GM19043 (cell line): ENCODE results near the gene RFX2.

ENCODE experiments used
- ATAC-seq: cut with Tn5 transposase; IDR thresholded peaks from one replicate; pipeline ENCODE4 v1.9.1; 2021; ENCODE audit warnings: low read depth; ENCODE audit not compliant: unreplicated experiment

The RFX2 gene

DNA sequence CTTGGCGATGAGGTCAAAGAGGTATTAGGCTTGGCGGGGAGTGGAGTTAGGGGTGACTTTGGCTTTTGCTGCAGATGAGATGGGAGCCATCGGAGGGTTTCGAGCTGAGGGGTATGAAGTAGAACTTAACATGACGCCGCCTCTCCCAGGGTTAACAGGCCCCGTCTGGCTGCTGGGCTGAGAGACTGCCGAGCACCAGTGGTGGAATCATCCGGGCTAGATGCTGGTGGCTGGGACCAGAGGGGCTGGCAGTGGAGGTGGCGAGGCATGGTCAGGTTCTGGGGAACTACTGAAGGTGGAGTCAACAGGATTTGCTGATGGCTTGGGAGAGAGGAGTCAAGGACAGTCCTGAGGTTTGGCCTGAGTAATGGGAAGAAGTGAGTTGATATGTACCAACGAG lies 4.9 kb downstream of the RFX2 start:
- no peak for ATAC-seq

GRCh38 chr19:6103894-6104293 lies 6.4 kb downstream of the RFX2 start:
- ATAC-seq = no peak

DNA sequence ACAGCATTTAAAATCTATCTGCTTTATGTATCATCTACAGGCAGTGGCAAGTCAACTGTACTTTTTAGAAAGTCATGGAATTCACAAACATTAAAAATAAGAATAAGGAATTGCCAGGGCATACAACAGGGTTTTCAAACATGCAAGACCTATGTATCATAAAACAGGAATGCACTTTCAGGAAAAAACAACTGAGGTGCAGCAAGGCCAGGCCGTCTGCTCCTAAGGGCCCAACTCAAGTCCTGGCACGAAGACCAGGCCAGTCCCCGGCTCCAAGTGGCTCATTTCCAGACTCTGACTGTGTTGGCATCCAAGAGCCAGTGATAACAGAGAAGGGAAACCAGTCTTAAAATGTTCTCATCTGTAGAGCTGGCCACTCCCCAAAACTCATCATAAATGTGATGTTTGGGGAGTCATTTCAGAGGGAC lies 7.1 kb downstream of the RFX2 start:
- ATAC-seq = no peak

GRCh38 chr19:6101991-6102390 lies 8.3 kb downstream of the RFX2 start:
- no peak for ATAC-seq

GRCh38 chr19:6101291-6101825 lies 8.9 kb downstream of the RFX2 start:
- ATAC-seq = no peak

DNA sequence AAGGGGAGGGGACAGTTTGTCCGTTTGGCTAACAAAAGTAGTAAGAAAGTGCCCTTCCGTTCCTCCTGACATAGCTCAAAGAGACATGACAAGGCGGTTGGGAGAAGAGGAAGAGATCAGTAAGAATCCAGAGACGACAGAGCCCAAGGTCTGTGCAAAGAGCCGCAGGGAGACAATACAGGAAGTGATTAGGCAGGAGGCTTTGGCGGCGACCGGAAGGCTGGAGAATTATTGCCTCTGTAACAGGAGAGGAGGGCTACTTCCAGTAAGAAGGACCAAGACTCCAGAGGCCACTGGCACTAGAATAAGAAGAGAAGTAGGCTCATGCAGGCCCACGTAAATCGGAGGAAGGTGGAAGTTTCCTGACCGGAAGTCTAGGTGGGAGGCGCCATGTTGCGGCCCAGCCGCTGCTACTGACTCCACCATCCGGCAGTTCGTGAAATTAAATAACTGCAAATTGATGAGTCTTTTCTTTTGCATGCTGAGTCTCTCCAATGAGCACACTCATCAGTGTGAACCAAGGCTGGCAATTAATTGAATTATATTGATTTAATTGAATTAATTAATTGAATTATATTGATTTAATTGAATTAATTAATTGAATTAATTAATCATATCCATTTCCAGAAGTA lies 9.9 kb downstream of the RFX2 start:
- no peak for ATAC-seq

DNA sequence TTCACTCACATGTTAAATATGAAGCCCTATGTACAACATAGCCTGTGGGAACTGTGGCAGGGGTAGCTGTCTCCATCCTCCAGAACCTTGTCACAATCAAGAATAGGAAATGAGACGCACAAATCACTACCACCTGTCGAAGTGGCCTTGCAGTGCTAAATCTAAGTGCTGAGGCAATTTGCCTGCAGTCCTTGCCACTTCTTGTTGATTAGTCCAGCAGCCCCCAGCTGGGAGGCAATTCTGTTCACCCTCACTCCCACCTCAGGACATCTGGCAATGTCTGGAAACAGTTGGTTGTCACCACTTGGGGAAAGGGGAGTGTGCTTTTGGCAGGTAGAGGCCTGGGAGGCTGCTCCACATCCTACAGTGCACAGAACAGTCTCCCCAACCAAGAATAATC lies 10.7 kb downstream of the RFX2 start:
- ATAC-seq = no peak

DNA sequence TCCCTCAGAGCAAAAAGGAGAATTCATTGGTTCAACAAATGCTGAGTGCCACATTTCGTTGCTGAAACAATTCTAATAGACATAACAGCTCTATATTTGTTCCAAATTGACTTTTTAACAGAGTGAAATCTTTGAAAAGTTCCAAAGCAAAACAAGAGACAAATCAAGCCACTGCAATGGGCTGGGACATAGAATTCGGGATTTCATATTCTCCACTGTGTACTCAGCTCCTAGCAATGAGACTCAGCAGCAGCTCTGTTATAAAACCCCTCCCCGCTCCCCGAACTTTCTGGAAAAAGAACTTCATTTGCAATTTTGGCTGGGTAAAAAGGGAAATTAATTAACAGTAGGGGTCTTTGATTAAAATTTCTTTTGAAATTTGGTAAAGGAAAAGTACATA lies 11.3 kb downstream of the RFX2 start:
- no peak for ATAC-seq

DNA sequence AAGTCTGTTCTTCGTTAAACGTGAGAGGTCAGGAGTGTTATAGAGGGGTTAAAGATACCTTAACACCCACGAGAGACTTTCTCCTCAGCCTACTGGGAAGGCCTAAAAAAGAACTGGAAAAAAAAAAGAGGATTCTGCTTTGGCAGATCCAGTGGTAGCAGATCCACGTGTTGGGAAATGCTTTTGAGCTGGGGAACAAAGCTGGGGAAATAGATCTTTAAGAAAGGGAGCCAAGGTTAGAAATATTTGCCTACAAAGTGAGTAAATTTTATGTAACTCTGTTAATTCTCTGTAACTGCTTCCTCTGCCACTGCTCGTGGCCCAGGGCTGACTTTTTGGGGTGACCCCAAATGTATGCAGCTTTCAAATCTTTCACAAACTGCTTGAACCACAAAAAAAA lies 11.7 kb downstream of the RFX2 start:
- ATAC-seq = no peak

DNA sequence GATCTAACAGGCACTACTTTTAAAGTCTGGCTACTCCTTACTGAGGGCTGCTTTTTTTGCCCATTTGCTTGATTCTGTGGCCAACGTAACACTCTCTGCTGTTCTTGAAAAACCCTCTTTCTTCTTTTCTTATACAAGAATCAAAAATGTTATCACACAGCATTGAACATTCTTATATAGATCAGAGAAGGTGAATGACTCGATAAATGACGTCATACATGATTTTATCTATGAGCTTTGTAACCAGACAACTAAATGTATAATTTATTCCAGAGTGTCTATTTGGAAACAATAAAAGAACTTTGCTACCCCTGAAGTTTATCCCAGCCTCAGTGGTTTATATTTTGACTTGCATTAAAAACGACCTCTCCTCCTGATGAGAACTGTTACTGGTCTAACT lies 12.4 kb downstream of the RFX2 start:
- no peak for ATAC-seq

DNA sequence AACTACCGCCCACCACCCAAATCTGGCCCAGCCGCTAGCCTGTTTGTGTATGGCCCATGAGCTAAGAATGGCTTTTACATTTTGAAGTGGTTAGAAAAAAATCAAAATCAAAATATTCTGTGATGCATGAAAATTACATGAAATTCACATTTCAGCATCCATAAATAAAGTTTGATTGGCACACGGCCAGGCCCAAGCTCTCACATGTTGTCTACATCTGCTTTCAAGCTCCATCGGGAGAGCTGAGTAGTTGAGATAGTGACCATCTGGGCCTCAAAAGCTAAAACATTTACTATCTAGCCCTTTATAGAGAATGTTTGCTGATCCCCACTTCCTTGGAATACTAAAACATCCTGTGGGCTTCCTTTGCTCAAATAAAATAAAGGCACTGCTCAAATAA lies 14.5 kb downstream of the RFX2 start:
- no peak for ATAC-seq

DNA sequence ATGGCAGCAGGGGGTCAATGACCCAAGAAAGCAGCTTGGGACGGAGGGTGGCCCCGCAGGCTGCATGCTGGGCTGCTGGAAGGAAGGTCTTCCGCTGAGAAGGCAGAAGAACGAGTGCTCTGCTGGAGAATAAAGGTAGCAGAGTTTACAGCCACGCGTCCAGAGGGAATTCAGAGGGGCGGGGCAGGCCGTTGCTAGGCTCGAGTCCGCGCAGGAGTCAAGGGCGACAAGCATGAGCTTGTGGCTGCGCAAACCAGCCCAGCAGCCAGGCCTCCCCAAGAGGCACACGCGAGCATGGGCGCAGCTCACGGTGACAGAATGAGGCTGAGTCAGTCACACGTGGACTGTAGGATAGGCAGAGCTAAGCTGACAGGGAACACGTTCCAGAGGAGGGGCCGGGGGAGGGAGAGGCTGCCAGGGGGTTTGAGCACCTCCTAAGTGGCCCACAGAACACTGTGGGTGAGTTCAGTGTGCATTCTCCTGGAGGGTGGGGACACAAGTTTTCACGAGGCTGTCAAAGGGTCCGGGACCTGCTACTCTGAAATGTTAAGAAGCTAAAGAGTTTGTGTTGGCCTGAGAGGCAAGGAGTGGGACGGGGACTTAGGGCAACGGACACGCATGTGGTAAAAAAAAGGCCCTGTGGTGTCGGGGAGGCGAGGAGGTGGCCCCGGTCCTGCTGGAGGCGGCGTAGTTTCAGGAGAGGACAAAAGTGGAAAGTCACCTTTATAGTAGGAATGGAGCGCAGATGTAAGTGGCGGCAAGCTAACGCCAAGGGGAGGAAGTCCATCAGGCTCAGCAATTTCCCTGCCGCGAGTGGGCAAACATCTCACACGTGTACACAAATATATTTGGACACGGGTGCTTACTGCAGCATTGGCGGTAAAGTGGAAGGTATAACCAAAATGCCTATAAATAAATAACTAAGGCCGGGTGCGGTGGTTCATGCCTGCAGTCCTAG lies 17.7 kb downstream of the RFX2 start:
- no peak for ATAC-seq

DNA sequence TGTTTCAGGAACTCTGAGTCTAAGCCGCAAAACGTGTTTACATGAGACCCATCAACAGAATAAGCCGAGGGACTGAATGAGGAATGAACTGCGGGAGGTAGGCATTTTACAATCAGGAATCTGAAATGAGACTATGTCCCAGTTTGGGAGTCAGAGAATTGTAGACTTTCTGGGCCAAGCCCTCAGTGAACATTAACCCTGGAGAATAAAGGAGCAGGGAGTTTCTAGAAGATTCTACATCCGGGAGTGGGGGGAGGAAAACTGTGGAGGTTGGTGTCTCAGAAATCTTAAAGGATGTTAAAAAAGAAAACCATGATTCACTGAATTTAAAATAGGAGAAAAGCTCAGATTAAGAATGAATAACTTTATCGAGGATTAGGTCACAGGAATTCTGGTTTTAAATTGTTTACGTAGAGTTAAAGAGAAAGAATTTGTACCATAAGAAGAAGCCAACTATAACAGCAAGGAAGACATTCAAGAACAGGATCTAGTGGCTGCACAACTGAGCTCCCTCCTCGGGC lies 18.5 kb downstream of the RFX2 start:
- no peak for ATAC-seq

- no peak for ATAC-seq
These were observed 19.7 kb downstream of the RFX2 start for GRCh38 chr19:6090634-6091033.

DNA sequence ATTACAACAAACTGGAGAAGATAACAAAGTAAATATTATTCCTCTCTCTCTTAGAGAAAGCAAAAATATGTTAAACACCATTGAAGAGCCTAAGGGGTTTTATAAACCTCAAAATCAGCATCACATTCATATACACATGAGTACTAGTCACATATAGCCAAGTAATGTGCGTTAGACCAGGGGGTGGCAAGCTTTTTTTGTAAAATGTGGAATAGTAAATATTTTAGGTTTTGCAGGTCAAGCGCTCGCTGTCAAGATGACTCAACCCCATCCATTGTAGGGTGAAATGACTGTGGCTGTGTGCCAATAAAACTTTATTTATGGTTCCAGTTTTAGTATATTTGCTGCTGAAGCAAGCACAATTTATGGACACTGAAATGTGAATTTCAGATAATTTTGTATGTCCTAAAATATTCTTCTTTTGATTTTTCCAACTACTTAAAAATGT lies 21.7 kb downstream of the RFX2 start:
- no peak for ATAC-seq

DNA sequence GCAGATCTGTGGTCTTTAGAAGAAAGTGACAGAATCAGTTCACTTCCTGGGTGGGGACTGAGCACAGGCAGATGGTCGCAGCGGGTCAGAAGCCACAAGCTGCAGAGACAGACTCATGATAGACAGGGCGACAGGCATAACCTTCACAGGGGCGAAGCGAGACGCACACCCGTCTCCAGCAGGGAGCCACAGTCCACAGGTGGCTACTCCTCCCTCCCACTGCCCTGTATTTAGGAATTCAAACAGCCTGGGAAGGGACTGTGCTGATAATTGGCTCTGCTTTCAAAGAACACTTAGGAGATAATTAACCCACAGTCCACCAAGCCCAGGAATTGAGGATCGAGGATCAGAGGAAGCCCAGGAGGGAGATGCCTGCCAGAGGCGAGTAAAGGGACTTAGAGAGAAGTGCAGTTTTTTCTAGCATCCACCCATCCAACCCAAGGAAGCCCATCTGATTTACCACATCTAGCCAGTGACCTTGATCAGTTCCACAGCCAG lies 23.2 kb downstream of the RFX2 start:
- no peak for ATAC-seq

DNA sequence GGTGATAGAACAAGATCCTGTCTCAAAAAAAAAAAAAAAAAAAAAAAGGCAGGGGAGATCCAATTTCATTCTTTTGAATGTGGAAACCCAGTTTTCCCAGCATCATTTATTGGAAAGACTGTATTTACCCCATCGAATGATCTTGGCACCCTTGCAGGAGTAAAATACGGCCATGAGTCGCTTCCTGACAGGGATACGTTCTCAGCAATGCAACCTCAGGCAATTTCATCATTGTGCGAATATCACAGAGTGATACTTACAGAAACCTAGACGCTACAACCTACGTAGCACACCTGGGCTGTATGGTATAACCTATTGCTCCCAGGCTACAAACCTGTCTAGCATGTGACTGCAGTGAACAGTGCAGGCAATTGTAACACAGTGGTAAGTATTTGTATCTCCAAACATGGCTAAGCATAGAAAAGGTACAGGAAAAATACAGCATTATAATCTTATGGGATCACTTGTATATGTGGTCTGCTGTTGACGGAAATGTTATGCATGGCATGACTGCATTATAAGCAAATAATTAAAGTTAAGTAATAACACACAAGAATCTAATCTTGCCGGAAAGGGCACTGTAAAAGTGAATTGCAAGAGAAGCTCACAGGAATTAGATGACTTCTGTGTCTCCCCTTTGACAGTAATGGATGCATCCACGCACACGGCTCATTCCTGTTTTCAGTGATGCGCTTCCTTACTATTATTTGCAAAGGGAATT lies 24.1 kb downstream of the RFX2 start:
- ATAC-seq = no peak

DNA sequence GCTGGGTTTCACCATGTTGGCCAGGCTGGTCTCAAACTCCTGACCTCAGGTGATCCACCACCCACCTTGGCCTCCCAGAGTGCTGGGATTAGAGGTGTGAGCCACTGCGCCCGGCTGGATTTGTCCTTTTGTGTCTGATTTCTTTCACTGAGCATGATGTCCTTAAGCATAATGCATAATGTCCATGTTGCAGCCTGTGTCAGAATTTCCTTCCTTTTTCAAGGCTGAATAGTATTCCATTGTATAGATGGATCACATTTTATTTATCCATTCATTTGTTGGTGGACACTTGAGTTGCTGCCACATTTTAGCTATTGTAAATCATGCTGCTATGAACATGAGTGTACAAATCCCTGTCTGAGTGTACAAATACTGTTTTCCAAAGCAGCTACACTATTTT lies 25.5 kb downstream of the RFX2 start:
- no peak for ATAC-seq

DNA sequence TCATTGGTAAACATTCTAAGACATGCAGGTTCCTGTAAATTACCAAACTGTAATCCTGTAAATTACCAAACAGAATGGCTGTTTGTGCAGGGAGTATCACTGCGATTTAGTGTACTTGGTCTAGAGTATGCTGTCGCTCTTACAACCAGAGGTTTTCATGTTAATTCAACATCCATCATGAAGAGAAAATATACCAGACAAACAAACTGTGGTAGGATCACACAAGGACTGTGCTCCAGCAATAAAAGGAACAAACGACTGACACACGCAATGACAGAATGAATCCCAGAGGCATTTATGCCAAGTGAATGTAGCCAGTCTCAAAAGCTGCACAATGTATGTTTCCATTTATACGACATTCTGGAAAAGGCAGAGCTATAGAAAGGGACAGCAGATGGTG lies 31.2 kb downstream of the RFX2 start:
- no peak for ATAC-seq

DNA sequence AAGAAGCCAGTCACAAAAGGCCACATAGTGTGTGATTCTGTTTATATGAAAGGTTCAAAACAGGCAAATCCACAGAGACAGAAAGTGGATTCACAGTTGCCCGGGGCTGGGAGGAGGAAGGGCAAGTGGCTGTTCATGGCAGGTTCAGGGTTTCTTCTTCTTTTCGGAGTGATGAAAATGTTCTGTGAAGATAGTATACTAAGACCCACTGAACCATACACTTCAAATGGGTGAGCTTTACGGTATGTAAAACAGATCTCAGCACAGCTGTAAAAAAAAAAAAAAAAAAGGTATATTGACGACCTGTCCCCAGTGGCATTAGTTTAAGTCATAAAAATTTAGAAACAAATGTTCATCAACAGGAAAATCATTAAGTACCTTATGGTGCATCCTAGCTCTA lies 32.2 kb downstream of the RFX2 start:
- ATAC-seq = no peak
